Nephron progenitor cell (in vitro differentiated cells): ENCODE results near the gene FAM117A.

Experiments used
- DNase-seq: peaks from one replicate; pipeline ENCODE4 v3.0.0; 2021
- H3K27ac Mint-ChIP-seq: 2 replicates; pipeline ENCODE4 v1.8.0; 2021; ENCODE audit warnings: mild to moderate bottlenecking, moderate library complexity, mixed read lengths
- H3K27me3 Mint-ChIP-seq: 2 replicates; pipeline ENCODE4 v1.8.0; 2021; ENCODE audit warnings: mild to moderate bottlenecking, low read depth, mixed read lengths; ENCODE audit not compliant: poor library complexity
- H3K36me3 Mint-ChIP-seq: 2 replicates; pipeline ENCODE4 v1.8.0; 2021; ENCODE audit warnings: low read depth, mixed read lengths
- H3K4me1 Mint-ChIP-seq: 2 replicates; pipeline ENCODE4 v1.8.0; 2021; ENCODE audit warnings: mixed read lengths
- H3K4me3 Mint-ChIP-seq: 2 replicates; pipeline ENCODE4 v1.8.0; 2021; ENCODE audit warnings: mild to moderate bottlenecking, moderate library complexity, mixed read lengths
- H3K9me3 Mint-ChIP-seq: 2 replicates; pipeline ENCODE4 v1.8.0; 2021; ENCODE audit warnings: mild to moderate bottlenecking, moderate library complexity, mixed read lengths
- CTCF ChIP-seq: fragments of 200-600 bp; sonication (generic); IDR thresholded peaks from 2 replicates; pipeline ENCODE4 v1.5.0; 2021; ENCODE audit warnings: antibody characterized with exemption

The FAM117A gene

GRCh38 chr17:49708515-49709183, 55.3 kb downstream of the FAM117A start:
- H3K4me1 Mint-ChIP-seq = peaks cover 32% of the 10 kb centered on the region
- peaks cover 12% of the 10 kb centered on the region for H3K36me3 Mint-ChIP-seq
- no peaks in the 10 kb centered on the region for H3K9me3 Mint-ChIP-seq
- TF ChIP-seq CTCF = no peak
- H3K27me3 Mint-ChIP-seq = peaks cover 6% of the 10 kb centered on the region
- peak overlapping the region; percentile 90 for H3K4me3 Mint-ChIP-seq
- no peak for DNase-seq
- no peak overlapping the region for H3K27ac Mint-ChIP-seq

- Mint-ChIP-seq H3K36me3 (peaks cover 17% of the 10 kb centered on the region), H3K4me1 (peaks cover 32% of the 10 kb centered on the region), H3K27ac (peak within 1 kb of the TSS; percentile 100), H3K27me3 (peaks cover 6% of the 10 kb centered on the region), H3K4me3 (peak within 1 kb of the TSS; percentile 90), H3K9me3 (no peaks in the 10 kb centered on the region)
- DNase-seq = peak; percentile 96
- peak; percentile 36 for TF ChIP-seq CTCF
These were observed 56.1 kb downstream of the FAM117A start, which contains the start of gene SLC35B1 for GRCh38 chr17:49707608-49708514. Gene SLC35B1 (minus strand): TSS chr17:49707964. CDS start chr17:49707833, 131 bp downstream.

GRCh38 chr17:49707246-49707607, 56.7 kb downstream of the FAM117A start:
- peaks cover 6% of the 10 kb centered on the region for H3K27me3 Mint-ChIP-seq
- H3K4me1 Mint-ChIP-seq = peaks cover 32% of the 10 kb centered on the region
- no peak for TF ChIP-seq CTCF
- DNase-seq = peak; percentile 21
- H3K9me3 Mint-ChIP-seq = no peaks in the 10 kb centered on the region
- peak overlapping the region; percentile 100 for H3K27ac Mint-ChIP-seq
- peaks cover 20% of the 10 kb centered on the region for H3K36me3 Mint-ChIP-seq
- H3K4me3 Mint-ChIP-seq = peak overlapping the region; percentile 90

GRCh38 chr17:49705254-49705653, 58.7 kb downstream of the FAM117A start:
- DNase-seq = no peak
- Mint-ChIP-seq H3K27ac (peak overlapping the region; percentile 70), H3K9me3 (no peaks in the 10 kb centered on the region), H3K36me3 (peaks cover 34% of the 10 kb centered on the region), H3K4me1 (peaks cover 32% of the 10 kb centered on the region), H3K27me3 (peaks cover 6% of the 10 kb centered on the region), H3K4me3 (peak overlapping the region; percentile 90)
- TF ChIP-seq CTCF = no peak

GRCh38 chr17:49703557-49704277, 60.2 kb downstream of the FAM117A start:
- Mint-ChIP-seq H3K4me1 (peaks cover 37% of the 10 kb centered on the region), H3K9me3 (no peaks in the 10 kb centered on the region)

More at GRCh38 chr17:49703557-49704277, 60.2 kb downstream of the FAM117A start:
- TF ChIP-seq CTCF = peak; percentile 42
- H3K4me3 Mint-ChIP-seq = no peak overlapping the region
- peaks cover 42% of the 10 kb centered on the region for H3K36me3 Mint-ChIP-seq
- H3K27me3 Mint-ChIP-seq = peaks cover 7% of the 10 kb centered on the region
- no peak overlapping the region for H3K27ac Mint-ChIP-seq
- DNase-seq = peak; percentile 18
